HepG2 (cell line): ENCODE results near the gene CISH. TPM values are rescaled to one million over a fixed set of nuclear protein-coding genes. Genes with fewer than 3 reads are reported as not detected.

Experiments
- ELF3 ChIP-seq: IDR thresholded peaks from 2 replicates; pipeline ENCODE4 v1.6.1; 2016; ENCODE audit warnings: missing genetic modification reagents, missing compliant biosample characterization
- FOXA1 ChIP-seq, 2 experiments: fragments of 450-650 bp in 1 of 2; sonication (generic) in 1 of 2; formaldehyde crosslinking in 1 of 2; IDR thresholded peaks; 2 replicates each; pipeline versions ENCODE4 v1.4.0 to v1.6.1; 2016 to 2020; ENCODE audit warnings: missing genetic modification reagents in 1 of 2
- KMT2A ChIP-seq: sonication (generic); formaldehyde crosslinking; IDR thresholded peaks from 2 replicates; pipeline ENCODE4 v1.4.0; 2020; ENCODE audit warnings: missing genetic modification reagents
- MLX ChIP-seq: IDR thresholded peaks from 2 replicates; pipeline ENCODE4 v1.6.1; 2016
- NR2F1 ChIP-seq, 2 experiments: fragments of 450-650 bp in 1 of 2; formaldehyde crosslinking in 1 of 2; IDR thresholded peaks; 2 replicates each; pipeline versions ENCODE4 v1.5.0 to v1.6.1; 2016 to 2020; ENCODE audit warnings: mild to moderate bottlenecking in 1 of 2, missing compliant biosample characterization in 1 of 2, missing genetic modification reagents in 1 of 2, moderate library complexity in 1 of 2
- SOX13 ChIP-seq, 3 experiments: fragments of 450-650 bp in 1 of 3; sonication (generic) in 1 of 3; formaldehyde crosslinking in 1 of 3; IDR thresholded peaks in 2 of 3; conservative IDR thresholded peaks in 1 of 3; 2 replicates each; pipeline versions ENCODE4 v1.5.0 to v1.6.1; 2016 to 2020; ENCODE audit warnings: antibody characterized with exemption in 1 of 3, mild to moderate bottlenecking in 1 of 3, missing compliant biosample characterization in 1 of 3, missing genetic modification reagents in 1 of 3, moderate library complexity in 1 of 3
- TFAP4 ChIP-seq: sonication (generic); IDR thresholded peaks from 2 replicates; pipeline ENCODE4 v1.6.1; 2016; ENCODE audit warnings: low read depth, borderline replicate concordance
- THYN1 ChIP-seq: sonication (generic); formaldehyde crosslinking; IDR thresholded peaks from 2 replicates; pipeline ENCODE4 v1.8.1; 2023; ENCODE audit warnings: low read depth, mild to moderate bottlenecking, moderate library complexity, missing genetic modification reagents, borderline replicate concordance
- ZEB1 ChIP-seq: IDR thresholded peaks from 2 replicates; pipeline ENCODE4 v1.6.1; 2012; ENCODE audit warnings: mild to moderate bottlenecking, low read depth, inconsistent platforms; ENCODE audit not compliant: insufficient replicate concordance
- ZNF121 ChIP-seq: sonication (generic); formaldehyde crosslinking; IDR thresholded peaks from 2 replicates; pipeline ENCODE4 v1.5.0; 2020; ENCODE audit warnings: mild to moderate bottlenecking, missing genetic modification reagents
- ZNF281 ChIP-seq: sonication (generic); formaldehyde crosslinking; IDR thresholded peaks from 2 replicates; pipeline ENCODE4 v1.4.0; 2020; ENCODE audit warnings: missing genetic modification reagents, borderline replicate concordance
- ZNF644 ChIP-seq: IDR thresholded peaks from 2 replicates; pipeline ENCODE4 v1.6.1; 2016; ENCODE audit warnings: low read depth
- ZNF704 ChIP-seq: sonication (generic); formaldehyde crosslinking; IDR thresholded peaks from 2 replicates; pipeline ENCODE4 v1.8.1; 2023; ENCODE audit warnings: mild to moderate bottlenecking, inconsistent platforms, moderate library complexity, missing genetic modification reagents, borderline replicate concordance
- polyA plus RNA-seq, 8 experiments: library from polyadenylated mRNA; depleted of rRNA in 3 of 8; stranded (reverse) in 7 of 8; unstranded in 1 of 8; fragments of >200 nt; fragmentation: Illumina TruSeq in 4 of 8; extraction: Trizol in 4 of 8; gene quantifications; 2 replicates each; pipeline versions ENCODE4 v1.2.1 to v1.2.3, GENCODE V29; 2011 to 2016; ENCODE audit warnings: low read depth in 4 of 8, missing spikeins in 1 of 8, mixed read lengths in 1 of 8; ENCODE audit not compliant: insufficient read depth in 1 of 8
- total RNA-seq, 5 experiments: library from RNA; depleted of rRNA; stranded (reverse); fragments of >200 nt; fragmentation: Illumina TruSeq; extraction: Trizol; gene quantifications; 2 replicates each; pipeline ENCODE4 v1.2.3, GENCODE V29; 2016; ENCODE audit warnings: low read depth in 1 of 5
- TF ChIP-seq, protein P1 (sequence below): sonication (generic); formaldehyde crosslinking; conservative IDR thresholded peaks from 2 replicates; pipeline ENCODE4 v1.4.0; 2020; ENCODE audit warnings: mild to moderate bottlenecking, missing genetic modification reagents, moderate library complexity
- TF ChIP-seq, protein P2 (sequence below): sonication (generic); formaldehyde crosslinking; IDR thresholded peaks from 2 replicates; pipeline ENCODE4 v1.9.0; 2022; ENCODE audit warnings: low read depth, missing genetic modification reagents

Gene CISH
- total and polyA plus RNA-seq, 2 of the 13 experiments (the other 11 are each of a cell fraction or from before 2014, with no cell fraction given), result 0.91 to 1.5 TPM

DNA sequence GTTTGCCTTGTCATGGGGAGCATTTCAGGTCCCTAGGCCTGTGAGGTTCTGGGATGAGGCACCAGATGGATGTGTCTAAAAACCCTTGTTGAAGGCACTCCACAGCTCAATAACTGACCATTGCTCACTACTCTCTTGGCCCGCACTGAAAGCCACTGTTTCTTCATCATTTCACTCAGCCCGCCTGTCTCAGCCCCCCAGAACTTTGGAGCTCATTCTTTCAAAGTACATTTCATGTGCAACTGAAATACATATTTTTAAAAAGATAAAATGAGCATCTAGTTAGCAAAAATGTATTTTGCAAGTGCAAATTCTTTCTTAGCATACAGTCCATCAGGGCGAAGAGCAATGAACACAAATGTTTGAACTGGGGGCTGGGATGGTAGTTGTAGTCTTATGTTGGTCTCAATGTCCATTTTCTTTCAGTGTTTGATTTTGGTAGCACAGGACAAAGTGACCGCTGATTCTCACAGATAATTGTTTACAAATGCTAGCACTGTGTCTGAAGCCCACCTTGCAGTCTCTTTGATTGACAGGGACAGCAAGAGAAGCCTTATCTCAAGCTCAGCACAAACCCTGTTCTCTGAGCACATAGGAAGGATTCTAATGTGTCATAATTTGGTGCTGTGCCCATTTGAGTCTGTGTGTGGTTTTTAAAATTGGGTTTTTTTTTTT, 22.7 kb downstream of the CISH start (continued):
- TF ChIP-seq TFAP4 (peak; percentile 47; the same call in 1 of the 2 replicates), NR2F1 (CRISPR knock-in tag; IDR thresholded peaks at IDR 0.05) (no peak), ZNF281 (peak; percentile 86; the same call in 1 of the 2 replicates), KMT2A (CRISPR knock-in tag) (no peak), FOXA1 (IDR thresholded peaks at IDR 0.05) (no peak), FOXA1 (CRISPR knock-in tag; IDR thresholded peaks at IDR 0.05) (peak; percentile 77), ZNF121 (CRISPR knock-in tag) (0 out of 2 replicates have a peak, but pooled peaks have one; percentile 15), ELF3 (peak; percentile 55; the same call in 1 of the 2 replicates), ZNF644 (no peak), ZNF704 (CRISPR knock-in tag) (no peak), MLX (CRISPR knock-in tag) (no peak; the same call in 1 of the 2 replicates), ZEB1 (no peak), SOX13 (IDR thresholded peaks at IDR 0.05) (no peak), SOX13 (CRISPR knock-in tag; conservative IDR thresholded peaks at IDR 0.05 in 1 of 2, IDR thresholded peaks at IDR 0.05 in 1 of 2) (peak in 1 of 2 experiments; percentile 80; a peak in 2 of 4 replicates), THYN1 (CRISPR knock-in tag) (no peak)
- TF ChIP-seq, protein P1, sequence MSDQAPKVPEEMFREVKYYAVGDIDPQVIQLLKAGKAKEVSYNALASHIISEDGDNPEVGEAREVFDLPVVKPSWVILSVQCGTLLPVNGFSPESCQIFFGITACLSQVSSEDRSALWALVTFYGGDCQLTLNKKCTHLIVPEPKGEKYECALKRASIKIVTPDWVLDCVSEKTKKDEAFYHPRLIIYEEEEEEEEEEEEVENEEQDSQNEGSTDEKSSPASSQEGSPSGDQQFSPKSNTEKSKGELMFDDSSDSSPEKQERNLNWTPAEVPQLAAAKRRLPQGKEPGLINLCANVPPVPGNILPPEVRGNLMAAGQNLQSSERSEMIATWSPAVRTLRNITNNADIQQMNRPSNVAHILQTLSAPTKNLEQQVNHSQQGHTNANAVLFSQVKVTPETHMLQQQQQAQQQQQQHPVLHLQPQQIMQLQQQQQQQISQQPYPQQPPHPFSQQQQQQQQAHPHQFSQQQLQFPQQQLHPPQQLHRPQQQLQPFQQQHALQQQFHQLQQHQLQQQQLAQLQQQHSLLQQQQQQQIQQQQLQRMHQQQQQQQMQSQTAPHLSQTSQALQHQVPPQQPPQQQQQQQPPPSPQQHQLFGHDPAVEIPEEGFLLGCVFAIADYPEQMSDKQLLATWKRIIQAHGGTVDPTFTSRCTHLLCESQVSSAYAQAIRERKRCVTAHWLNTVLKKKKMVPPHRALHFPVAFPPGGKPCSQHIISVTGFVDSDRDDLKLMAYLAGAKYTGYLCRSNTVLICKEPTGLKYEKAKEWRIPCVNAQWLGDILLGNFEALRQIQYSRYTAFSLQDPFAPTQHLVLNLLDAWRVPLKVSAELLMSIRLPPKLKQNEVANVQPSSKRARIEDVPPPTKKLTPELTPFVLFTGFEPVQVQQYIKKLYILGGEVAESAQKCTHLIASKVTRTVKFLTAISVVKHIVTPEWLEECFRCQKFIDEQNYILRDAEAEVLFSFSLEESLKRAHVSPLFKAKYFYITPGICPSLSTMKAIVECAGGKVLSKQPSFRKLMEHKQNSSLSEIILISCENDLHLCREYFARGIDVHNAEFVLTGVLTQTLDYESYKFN (CRISPR knock-in tag), result peak; percentile 98
- TF ChIP-seq, protein P2, sequence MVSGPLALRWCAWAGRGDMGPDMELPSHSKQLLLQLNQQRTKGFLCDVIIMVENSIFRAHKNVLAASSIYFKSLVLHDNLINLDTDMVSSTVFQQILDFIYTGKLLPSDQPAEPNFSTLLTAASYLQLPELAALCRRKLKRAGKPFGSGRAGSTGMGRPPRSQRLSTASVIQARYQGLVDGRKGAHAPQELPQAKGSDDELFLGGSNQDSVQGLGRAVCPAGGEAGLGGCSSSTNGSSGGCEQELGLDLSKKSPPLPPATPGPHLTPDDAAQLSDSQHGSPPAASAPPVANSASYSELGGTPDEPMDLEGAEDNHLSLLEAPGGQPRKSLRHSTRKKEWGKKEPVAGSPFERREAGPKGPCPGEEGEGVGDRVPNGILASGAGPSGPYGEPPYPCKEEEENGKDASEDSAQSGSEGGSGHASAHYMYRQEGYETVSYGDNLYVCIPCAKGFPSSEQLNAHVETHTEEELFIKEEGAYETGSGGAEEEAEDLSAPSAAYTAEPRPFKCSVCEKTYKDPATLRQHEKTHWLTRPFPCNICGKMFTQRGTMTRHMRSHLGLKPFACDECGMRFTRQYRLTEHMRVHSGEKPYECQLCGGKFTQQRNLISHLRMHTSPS (CRISPR knock-in tag), result no peak
